Measurements from ENCODE around the gene ANKRD13B. TPM values are rescaled to one million over a fixed set of nuclear protein-coding genes. Genes with fewer than 3 reads are reported as not detected.
"Not testable (repeated sequence)": the region's sequence is repeated elsewhere in the genome, so short reads cannot be mapped to it uniquely, and the experiment has no call there.

Gene ANKRD13B
- 41.1 TPM for polyA plus RNA-seq (2012; ENCODE audit: insufficient read depth, insufficient read length)

DNA sequence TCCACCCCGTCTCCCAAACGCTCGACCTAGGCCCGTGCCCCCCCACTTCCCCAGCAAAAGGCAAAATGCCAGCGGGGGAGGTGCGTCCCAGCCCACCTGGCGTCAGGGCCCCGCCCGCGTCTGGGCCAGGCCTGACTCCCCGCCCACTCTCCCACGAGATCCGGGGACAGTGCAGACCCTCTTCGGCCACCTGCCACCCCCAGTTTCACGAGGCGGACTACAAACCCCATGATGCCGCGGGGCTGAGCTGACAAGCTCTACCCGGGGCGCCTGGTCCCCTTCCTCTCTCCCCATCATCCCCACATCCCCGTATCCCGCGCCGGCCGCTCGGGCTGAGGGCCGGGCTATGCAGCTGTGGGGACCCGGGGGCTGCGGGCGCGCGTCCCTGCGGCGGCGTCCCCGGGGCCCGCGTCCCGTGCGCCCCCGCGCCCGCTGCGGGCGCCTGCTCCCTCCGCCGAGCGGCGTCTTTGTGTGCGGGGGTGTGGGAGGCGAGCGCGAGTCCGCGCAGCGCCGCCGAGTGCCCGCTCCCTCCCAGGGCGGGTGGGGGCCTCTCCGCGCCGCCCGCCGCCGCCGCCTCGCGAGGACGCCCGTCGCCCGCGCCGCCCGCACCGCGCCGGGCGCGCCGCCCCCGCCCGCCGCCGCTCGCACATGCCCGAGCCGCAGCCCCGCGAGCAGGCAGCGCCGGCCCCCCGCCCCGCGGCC, at the start of gene ANKRD13B:
Gene ANKRD13B, plus strand, starts transcription at position 283 of the 702 bp plus-strand sequence. CDS start 490 bp downstream, outside the sequence.
- H3K4me3 ChIP-seq (ENCODE audit: low read length): peak within 1 kb of the TSS; percentile 87
- no peak for DNase-seq (ENCODE audit: low read depth, low spot score)

DNA sequence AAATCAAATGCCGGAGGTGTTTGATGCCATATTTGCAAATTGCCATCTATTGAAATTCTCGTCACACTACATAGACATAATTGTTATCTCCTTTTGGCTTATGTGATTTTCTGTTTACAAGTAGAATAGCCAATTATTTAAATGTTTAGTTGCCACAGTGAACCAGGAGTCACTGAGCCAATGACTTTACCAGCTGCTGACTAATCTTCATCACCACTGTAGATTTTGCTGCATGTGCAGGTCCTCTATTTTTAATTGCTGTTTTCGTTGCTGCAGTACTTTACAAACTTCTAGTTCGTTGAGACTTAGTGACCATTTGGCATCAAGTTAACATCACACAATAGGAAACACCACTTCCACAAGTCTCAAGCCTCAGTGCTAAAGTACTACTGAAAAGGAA, 48.9 kb upstream of the ANKRD13B start:
- no peak for DNase-seq (ENCODE audit: low read depth, low spot score)
- no peak overlapping the region for H3K4me3 ChIP-seq (ENCODE audit: low read length)

DNA sequence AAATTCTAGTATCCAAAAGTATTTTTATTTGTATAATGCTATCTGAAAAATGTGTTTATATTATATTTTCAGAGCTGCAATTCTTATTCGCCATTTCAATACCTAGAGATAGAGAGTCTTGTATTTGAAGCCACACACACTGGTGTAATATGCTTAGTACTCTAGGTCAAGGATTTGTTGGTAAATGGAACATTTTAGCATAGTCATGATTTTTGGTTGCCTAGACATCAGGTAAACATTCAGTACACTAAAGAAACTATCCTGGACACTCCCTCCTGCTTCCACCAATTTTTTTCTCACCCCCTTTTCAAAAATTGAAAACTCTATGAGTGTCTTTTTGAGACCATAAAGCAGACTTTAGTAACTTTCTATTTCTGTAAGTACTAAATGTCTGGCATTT, 46.8 kb upstream of the ANKRD13B start:
- DNase-seq (ENCODE audit: low read depth, low spot score): no peak
- H3K4me3 ChIP-seq (ENCODE audit: low read length): no peak overlapping the region

DNA sequence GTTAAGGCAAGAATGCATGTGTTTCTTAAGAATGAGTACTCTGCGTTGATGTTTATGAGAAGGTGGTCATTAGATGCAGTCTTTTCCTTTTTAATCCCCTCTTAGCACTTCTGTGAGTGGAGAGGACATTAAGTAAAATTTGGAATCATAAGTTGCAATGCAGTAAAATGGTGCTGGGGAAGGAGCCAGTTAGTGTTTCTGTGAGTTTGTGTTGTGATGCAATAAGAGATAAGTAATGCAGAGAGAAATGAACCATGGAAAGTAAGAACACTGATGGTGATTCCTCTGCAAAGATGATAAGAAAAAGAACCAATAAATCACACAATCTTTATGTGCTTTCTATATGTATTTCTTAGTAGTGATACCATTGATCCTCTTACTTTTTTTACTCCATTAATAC, 46.1 kb upstream of the ANKRD13B start:
- no peak for DNase-seq (ENCODE audit: low read depth, low spot score)
- H3K4me3 ChIP-seq (ENCODE audit: low read length): no peak overlapping the region

DNA sequence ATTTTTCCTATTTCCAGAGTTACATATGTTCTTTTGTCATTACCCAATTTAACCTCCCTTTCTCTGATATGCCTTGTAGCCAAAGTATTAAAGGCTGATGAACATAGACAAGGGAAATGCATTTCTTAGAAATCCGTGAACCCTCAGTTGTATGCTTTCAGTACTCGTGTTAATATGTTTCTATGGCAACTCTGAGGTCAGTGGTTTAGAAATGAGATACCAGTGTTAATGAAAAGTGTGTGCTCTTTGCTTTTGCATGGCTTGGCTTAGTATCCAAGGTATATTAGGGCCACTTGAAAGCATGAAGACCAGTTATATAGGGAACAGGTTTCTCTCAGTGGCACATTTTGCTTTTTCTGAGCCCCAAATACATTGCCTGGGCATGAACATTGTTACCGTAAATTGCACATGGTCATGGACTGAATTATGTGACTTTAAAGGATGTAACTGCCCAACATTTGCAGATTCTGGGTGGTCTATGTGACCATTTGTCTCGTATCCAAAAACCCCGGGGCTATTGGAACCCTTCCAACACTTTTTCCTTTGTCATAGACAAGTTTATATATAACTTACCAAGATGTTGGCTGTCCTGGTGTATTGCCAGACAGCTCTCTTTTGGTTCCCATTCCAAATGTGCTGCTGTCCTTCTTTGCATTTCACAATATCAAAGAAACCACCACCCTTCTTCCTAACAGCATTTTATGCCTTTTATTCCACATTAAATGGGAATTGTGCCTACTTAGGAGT, 43.6 kb upstream of the ANKRD13B start:
- H3K4me3 ChIP-seq (ENCODE audit: low read length): no peak overlapping the region
- DNase-seq (ENCODE audit: low read depth, low spot score): no peak

DNA sequence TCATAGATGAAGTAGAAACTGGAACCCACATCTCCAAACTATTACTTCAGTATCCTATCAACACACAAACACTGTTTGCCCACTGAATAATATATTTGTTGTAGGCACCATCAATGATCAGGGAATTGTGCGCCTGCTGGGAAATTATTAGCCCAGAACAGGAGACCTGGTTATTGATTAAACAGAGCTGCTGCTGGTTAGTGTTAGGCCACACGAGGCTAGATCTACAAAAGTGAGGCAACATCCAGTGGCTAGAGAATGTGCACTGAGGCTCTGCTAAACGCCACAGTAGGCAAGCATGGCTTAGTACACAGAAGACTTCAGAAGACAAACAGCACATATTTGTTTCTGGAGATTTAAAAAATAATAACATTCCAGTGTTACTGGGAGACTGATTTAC, 37.1 kb upstream of the ANKRD13B start:
- no peak overlapping the region for H3K4me3 ChIP-seq (ENCODE audit: low read length)
- no peak for DNase-seq (ENCODE audit: low read depth, low spot score)

DNA sequence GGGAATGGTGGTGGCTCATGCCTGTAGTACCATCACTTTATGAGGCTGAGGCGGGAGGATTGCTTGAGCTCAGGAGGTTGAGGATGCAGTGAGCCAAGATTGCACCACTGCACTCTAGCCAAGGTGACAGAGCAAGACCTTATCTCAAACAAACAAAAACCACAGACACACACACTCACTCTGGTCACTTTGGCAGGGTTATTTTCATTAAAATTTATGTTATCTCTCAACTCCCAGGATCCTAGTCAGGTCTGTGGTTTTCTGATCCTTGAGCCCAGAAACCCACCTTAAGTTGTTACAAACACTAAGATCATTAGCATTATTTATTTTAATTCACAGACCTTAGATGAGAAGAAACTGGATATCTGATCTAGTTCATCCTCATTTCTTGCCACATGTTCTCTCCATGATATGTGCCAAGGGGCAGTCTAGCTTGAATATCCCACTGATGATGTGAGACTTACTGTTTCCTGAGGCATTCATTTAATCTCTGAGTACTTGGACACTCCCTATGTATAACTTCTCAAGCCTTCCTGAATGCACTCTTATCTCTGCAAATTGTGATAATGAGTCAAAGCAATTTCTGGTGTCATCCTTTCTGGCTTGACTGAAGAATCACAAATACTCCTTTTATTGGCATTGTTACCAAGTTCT, 35.7 kb upstream of the ANKRD13B start:
- DNase-seq (ENCODE audit: low read depth, low spot score): no peak
- H3K4me3 ChIP-seq (ENCODE audit: low read length): no peak overlapping the region

DNA sequence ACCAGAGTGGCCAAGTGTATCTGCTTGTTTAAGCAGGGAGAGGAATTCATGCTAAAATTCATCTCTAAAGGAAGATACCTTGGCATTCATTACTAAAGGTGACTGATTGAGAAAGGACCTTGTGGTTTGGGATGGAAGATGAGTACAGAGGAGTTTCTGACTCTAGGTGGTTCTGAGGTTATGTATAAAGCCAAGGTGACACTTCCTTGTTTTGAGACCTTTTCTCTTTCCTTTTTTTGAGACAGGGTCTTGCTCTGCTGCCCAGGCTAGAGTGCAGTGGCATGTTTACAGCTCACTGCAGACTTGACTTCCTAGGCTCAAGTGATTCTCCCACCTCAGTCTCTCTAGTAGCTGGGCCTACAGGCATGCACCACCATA, 35.2 kb upstream of the ANKRD13B start:
- DNase-seq (ENCODE audit: low read depth, low spot score): no peak
- no peak overlapping the region for H3K4me3 ChIP-seq (ENCODE audit: low read length)

DNA sequence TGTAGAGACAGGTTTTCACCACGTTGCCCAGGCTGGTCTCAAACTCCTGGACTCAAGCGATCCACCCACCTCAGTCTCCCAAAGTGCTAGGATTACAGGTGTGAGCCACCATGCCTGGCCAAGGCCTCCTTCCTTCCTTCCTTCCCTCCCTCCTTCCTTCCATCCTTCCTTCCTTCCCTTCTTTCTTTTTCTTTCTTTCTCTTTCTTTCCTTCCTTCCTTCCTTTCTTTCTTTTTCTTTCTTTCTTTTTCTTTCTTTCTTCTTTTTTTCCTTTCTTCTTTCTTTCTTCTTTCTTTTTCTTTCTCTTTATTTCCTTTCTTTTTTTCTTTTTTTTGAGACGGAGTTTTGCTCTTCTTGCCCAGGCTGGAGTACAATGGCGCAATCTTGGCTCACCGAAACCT, 34.8 kb upstream of the ANKRD13B start:
- DNase-seq (ENCODE audit: low read depth, low spot score): not testable (repeated sequence)

DNA sequence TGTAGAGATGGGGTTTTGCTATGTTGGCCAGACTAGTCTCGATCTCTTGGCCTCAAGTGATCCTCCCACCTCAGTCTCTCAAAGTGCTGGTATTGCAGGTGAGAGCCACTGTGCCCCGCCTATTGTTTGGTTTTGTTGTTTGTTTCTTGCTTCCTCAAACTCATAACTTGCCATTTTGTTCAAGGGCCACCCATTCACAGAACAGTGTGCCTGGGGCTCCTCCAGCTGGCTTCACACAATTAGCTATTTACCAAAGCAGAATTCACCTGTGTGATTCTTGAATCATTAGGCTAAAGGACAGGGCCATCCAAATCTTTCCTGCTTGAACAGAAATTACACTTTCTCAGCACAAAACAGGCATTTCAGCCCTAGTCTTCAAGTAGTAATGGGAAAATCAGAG, 33.3 kb upstream of the ANKRD13B start:
- no peak for DNase-seq (ENCODE audit: low read depth, low spot score)
- H3K4me3 ChIP-seq (ENCODE audit: low read length): no peak overlapping the region

More for the DNA sequence above, 34.8 kb upstream of the ANKRD13B start:
- H3K4me3 ChIP-seq (ENCODE audit: low read length): not testable (repeated sequence)

DNA sequence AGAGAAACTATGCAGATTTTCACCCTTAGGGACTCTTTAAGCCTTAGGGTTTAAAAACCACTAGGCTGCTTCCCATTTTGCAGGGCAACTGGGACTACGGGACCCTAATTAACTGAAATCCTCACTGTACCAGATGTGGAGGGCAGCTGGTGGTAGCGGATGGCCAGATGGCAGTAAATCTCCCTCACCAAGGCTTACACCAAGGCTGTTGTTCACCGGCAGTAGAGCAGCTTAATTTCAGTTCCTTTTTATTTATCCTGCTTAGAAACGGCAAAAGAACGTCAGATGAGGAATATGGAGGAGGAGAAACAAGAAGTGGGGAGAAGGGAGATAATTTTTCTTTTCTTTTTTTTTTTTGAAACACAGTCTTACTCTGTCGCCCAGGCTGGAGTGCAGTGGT, 32.6 kb upstream of the ANKRD13B start:
- H3K4me3 ChIP-seq (ENCODE audit: low read length): no peak overlapping the region
- no peak for DNase-seq (ENCODE audit: low read depth, low spot score)

DNA sequence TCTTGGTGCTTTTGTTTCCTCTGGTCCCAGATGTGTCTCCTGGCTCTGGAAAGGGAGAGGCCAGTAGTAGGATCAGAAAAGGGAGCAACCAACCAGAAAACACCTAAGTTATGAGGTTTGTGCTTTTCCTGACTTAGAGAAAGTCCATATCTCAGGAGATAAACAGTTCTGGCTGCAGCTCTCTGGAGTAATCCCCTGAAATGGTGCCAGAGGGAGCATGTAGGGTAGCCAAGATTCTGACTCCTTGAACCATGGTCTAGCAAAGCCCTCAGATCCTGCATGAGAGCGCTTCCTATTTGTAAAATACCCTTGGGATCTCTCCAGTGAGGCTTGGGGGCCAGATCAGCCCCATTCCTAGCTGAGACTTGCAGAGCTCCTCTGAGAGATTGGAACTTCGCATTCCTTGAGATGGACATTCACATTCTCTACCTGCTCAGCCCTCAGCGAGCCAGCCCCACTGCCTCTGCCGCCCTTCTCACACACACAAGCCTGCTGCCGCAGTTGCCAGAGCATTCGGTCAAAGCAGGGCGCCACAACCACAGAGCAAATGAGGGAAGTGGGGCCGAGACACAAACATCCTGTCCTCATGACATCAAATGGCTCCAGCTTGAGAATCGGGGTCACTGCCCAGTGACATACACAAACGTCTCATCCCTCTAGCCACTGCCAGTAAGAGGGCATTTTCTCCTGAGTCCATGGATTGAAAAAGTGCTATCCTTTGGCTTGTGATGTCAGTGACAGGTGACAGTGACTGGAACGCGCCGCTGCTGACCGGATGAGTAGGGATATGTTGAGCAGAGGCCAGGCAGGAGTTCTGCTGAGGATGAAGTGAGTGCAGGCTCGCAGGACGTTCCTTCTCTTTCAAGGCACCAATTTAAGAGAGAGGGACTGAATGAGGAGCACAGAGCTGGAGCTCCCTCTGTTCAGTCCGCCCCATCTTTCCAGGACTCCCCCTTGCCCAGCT, 31.1 kb upstream of the ANKRD13B start:
- DNase-seq (ENCODE audit: low read depth, low spot score): no peak

DNA sequence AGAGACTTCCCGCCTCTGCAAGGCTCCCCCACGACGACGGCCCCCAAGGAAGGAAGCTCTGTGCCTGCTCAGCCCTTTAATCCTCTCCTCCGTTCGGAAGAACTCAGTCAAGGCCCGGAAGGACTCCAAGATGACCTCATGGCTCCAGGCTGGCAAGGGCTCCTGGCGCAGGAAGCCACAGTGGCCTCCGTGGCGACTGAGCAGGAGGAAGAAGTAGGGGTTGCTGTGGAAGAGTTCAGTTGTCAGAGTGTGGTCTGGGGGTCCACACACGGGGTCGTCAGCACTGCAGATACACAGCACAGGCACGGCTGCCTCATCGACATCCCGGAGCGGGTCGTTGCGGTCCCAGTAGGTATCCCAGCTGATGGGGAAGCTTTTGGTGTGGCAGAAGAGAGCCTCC, 30.3 kb upstream of the ANKRD13B start:
- no peak for DNase-seq (ENCODE audit: low read depth, low spot score)
- no peak overlapping the region for H3K4me3 ChIP-seq (ENCODE audit: low read length)

More for the DNA sequence above, 31.1 kb upstream of the ANKRD13B start:
- H3K4me3 ChIP-seq (ENCODE audit: low read length): no peak overlapping the region

DNA sequence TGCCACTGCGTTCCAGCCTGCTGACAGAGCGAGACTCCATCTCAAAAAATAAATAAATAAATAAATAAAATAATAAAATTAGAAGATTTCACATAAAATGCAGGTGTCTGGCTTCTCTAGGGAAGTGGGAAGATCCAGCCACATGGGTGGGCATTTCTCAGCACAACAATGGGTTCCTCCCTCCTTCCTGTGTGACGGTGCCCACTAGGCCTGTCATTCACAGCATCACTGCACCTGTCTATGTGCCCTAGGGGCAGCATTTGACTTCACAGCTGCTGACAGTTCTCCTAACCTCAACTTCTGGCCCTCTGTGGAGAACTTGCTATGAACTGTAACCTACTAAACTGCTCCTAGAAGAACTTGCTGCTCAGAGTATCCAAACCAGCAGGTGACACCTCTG, 29.1 kb upstream of the ANKRD13B start:
- no peak overlapping the region for H3K4me3 ChIP-seq (ENCODE audit: low read length)
- peak; percentile 66 for DNase-seq (ENCODE audit: low read depth, low spot score)

DNA sequence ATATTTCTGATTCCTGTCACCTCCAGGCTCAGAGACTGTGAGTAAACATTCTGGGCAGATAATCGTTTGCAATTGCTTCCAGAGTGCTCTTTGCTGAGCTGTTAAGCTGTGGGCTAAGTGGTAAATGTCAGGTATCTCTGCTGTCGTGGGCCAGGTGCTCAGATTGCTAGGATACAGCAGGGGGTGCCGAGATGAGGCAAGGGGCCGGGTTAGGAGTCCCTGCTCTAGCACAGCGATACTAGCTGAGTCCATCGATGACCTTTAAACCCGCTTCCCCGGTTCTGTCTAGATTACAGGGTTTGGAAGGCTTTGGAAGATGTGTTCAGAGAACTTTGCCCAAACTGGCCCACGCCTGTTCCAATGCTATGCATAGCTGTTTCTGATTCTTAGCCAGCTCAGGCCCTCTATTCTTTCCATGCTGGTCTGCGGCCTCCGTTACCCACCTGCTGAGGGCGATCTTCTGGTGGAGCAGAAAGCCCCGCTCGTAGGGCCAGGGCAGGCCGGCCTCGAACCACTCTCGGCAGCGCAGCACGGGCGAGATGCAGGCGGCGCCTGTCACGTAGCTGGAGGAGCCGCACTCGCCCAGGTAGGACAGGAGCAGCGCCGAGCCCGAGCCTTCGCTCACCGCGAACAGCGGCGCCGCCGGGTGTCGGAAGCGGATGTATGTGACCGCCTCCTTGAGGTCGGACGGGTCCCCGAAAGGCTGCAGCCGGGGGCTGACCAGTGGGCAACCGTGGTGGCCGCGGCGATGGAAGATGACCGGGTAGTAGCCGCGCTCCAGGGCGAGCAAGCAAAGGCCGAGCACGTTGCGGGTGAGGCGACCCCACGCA, 27.1 kb upstream of the ANKRD13B start:
- no peak for DNase-seq (ENCODE audit: low read depth, low spot score)
- no peak overlapping the region for H3K4me3 ChIP-seq (ENCODE audit: low read length)

DNA sequence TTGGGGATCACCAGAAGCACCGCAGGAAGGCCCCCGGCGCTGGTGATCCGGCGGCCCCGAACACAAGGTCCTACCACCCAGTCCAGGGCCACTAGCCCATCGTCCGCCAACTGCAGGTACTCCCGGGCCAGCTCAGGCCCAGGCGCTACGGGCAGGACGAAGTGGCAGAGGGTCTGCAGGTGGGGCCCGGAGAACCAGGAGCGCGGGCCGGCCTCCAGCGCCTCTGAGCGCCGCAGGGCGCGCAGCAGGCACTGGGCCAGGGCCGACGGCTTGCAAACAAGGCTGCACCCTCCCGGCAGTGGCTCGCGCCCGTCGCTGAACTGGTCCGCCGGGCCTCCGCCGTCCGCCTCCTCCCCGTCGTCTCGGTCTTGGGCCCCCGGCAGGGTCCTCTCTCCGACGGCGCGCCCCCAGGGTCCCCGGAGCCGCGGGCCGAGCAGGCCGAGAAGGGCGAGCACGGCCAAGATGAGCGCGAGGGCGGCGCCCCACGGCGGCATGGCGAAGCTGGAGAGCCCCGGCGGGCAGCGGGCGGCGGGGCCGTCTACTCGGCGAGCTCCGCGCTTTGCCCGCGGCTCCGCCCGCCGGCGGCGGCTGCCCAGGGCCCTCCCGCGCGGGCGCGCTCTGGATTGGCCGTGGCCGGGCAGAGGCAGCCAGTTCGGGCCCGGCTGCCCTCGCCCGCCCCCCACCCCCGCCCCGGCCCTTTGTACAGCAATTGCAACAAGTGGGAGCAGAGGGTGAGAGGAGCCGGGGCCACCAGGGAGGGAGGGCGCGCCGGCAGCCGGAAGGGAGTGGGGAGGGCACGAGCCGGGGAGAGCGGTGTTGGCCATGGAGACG, 26.2 kb upstream of the ANKRD13B start, which contains the start of gene ABHD15:
Gene ABHD15, minus strand, starts transcription at position 565 of the 831 bp plus-strand sequence. Its CDS starts 71 bp downstream, at position 494.
- H3K4me3 ChIP-seq (ENCODE audit: low read length): peak within 1 kb of the TSS; percentile 83
- no peak for DNase-seq (ENCODE audit: low read depth, low spot score)

DNA sequence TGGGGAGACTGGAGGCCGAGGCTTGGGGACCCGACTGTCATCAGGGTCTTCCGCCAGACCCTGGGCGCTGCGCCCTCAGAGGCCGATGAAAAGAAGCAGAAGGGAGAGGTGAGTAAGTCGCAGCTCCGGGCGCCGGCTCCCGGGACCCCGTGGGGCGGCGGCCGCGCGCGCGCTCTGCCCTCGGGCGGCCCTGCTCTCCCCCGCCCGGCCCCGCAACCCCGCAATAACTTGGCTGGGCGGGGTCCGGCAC, 25.7 kb upstream of the ANKRD13B start:
- no peak for DNase-seq (ENCODE audit: low read depth, low spot score)
- peak overlapping the region; percentile 83 for H3K4me3 ChIP-seq (ENCODE audit: low read length)

All from Jurkat, Clone E6-1 (cell line).